K562 (cell line): Measurements from ENCODE around the gene LY6G5B. TPM values are rescaled to one million over a fixed set of nuclear protein-coding genes. Genes with fewer than 3 reads are reported as not detected.

ENCODE experiments used
- CBFB ChIP-seq: sonication (generic); formaldehyde crosslinking; IDR thresholded peaks from 2 replicates; pipeline ENCODE4 v1.4.0; 2020; ENCODE audit warnings: mild to moderate bottlenecking, missing genetic modification reagents
- EZH2 ChIP-seq: IDR thresholded peaks from 2 replicates; pipeline ENCODE4 v1.6.1; 2012; ENCODE audit warnings: low read depth, mild to moderate bottlenecking, inconsistent platforms, low read length, borderline replicate concordance
- FOXA1 ChIP-seq: fragments of 450-650 bp; IDR thresholded peaks from 2 replicates; pipeline ENCODE4 v1.6.1; 2016; ENCODE audit warnings: mild to moderate bottlenecking, borderline replicate concordance
- HCFC1 ChIP-seq: IDR thresholded peaks from 2 replicates; pipeline ENCODE4 v1.6.1; 2012; ENCODE audit warnings: low read depth, low read length, improper control_type of control experiment
- JUNB ChIP-seq: fragments of 450-650 bp; formaldehyde crosslinking; conservative IDR thresholded peaks from 2 replicates; pipeline ENCODE4 v1.4.0; 2020; ENCODE audit warnings: mild to moderate bottlenecking
- JUND ChIP-seq, 2 experiments: IDR thresholded peaks; 2 replicates in 1 of 2; 3 replicates in 1 of 2; pipeline ENCODE4 v1.6.1; 2011; ENCODE audit warnings: borderline replicate concordance in 2 of 2, low read depth in 2 of 2, low read length in 2 of 2, improper control_type of control experiment in 1 of 2, missing biosample characterization in 1 of 2, missing genetic modification characterization in 1 of 2, missing genetic modification reagents in 1 of 2
- KLF10 ChIP-seq: fragments of 250-450 bp; sonication (Bioruptor Pico); IDR thresholded peaks from 2 replicates; pipeline ENCODE4 v1.6.1; 2021; ENCODE audit warnings: matching md5 sums
- NR4A1 ChIP-seq, 2 experiments: fragments of 250-450 bp in 1 of 2; fragments of 450-650 bp in 1 of 2; sonication (Bioruptor Pico) in 1 of 2; IDR thresholded peaks; 2 replicates each; pipeline versions ENCODE4 v1.4.0 to v1.6.1; 2016 to 2020; ENCODE audit warnings: mild to moderate bottlenecking in 2 of 2, missing compliant biosample characterization in 1 of 2, missing genetic modification characterization in 1 of 2, moderate library complexity in 1 of 2
- RBM22 ChIP-seq: fragments of 200-400 bp; formaldehyde crosslinking; IDR thresholded peaks from 2 replicates; pipeline ENCODE4 v1.6.1; 2018; ENCODE audit warnings: low read length, low read depth; ENCODE audit not compliant: poor library complexity, severe bottlenecking
- SAP30 ChIP-seq: fragments of 200-600 bp; sonication (generic); IDR thresholded peaks from 2 replicates; pipeline ENCODE4 v1.6.1; 2012; ENCODE audit warnings: borderline replicate concordance, low read depth, mild to moderate bottlenecking, moderate library complexity, low read length, control low read depth, inconsistent platforms; ENCODE audit not compliant: insufficient read depth, poor library complexity, severe bottlenecking
- SPI1 ChIP-seq: IDR thresholded peaks from 2 replicates; pipeline ENCODE4 v1.6.1; 2011; ENCODE audit warnings: low read depth, low read length, control low read depth, borderline replicate concordance
- TEAD1 ChIP-seq, 2 experiments: fragments of 450-650 bp in 1 of 2; sonication (generic) in 1 of 2; formaldehyde crosslinking; IDR thresholded peaks; 2 replicates each; pipeline versions ENCODE4 v1.4.0 to v1.8.0; 2020 to 2022; ENCODE audit warnings: mild to moderate bottlenecking in 2 of 2, missing genetic modification reagents in 1 of 2
- ZNF23 ChIP-seq: fragments of 250-450 bp; sonication (Bioruptor Pico); IDR thresholded peaks from 2 replicates; pipeline ENCODE4 v1.4.0; 2020; ENCODE audit warnings: mild to moderate bottlenecking
- ZNF354B ChIP-seq: fragments of 250-450 bp; sonication (Bioruptor Pico); IDR thresholded peaks from 2 replicates; pipeline ENCODE4 v1.4.0; 2020
- ZNF408 ChIP-seq: fragments of 250-450 bp; sonication (Bioruptor Pico); IDR thresholded peaks from 2 replicates; pipeline ENCODE4 v1.4.0; 2020; ENCODE audit warnings: low read depth, mild to moderate bottlenecking, moderate library complexity
- ZNF76 ChIP-seq: fragments of 250-450 bp; sonication (Bioruptor Pico); IDR thresholded peaks from 2 replicates; pipeline ENCODE4 v1.4.0; 2020; ENCODE audit warnings: mild to moderate bottlenecking, moderate library complexity, borderline replicate concordance
- polyA plus RNA-seq, 8 experiments: library from polyadenylated mRNA; depleted of rRNA in 4 of 8; stranded (reverse) in 5 of 8; unstranded in 3 of 8; fragments of >200 nt; fragmentation: Nextera tagmentation in 2 of 8; fragmentation: Illumina TruSeq in 1 of 8; extraction: Ambion mirVana in 2 of 8; extraction: Trizol in 1 of 8; gene quantifications; 2 replicates each; pipeline versions ENCODE4 v1.2.1 to v1.2.3, GENCODE V29; 2011 to 2014; ENCODE audit warnings: inconsistent platforms in 1 of 8, missing spikeins in 1 of 8
- total RNA-seq, 7 experiments: library from RNA; depleted of rRNA in 6 of 7; stranded (reverse); fragments of >200 nt in 6 of 7; fragmentation: Illumina TruSeq in 2 of 7; extraction: Trizol in 2 of 7; gene quantifications; 2 replicates each; pipeline versions ENCODE4 v1.2.1 to v1.2.3, GENCODE V29; 2011 to 2021; ENCODE audit warnings: low replicate concordance in 1 of 7
- TF ChIP-seq, protein P1 (sequence below): fragments of 450-650 bp; IDR thresholded peaks from 2 replicates; pipeline ENCODE4 v1.6.1; 2017; ENCODE audit warnings: antibody characterized with exemption
- TF ChIP-seq, protein P2 (sequence below): fragments of 450-650 bp; IDR thresholded peaks from 2 replicates; pipeline ENCODE4 v1.6.1; 2016; ENCODE audit warnings: antibody characterized with exemption
- TF ChIP-seq, protein P3 (sequence below): fragments of 450-650 bp; formaldehyde crosslinking; IDR thresholded peaks from 2 replicates; pipeline ENCODE4 v1.4.0; 2022; ENCODE audit warnings: missing genetic modification characterization
- TF ChIP-seq, protein P4 (sequence below): fragments of 450-650 bp; formaldehyde crosslinking; IDR thresholded peaks from 2 replicates; pipeline ENCODE4 v1.4.0; 2020; ENCODE audit warnings: mild to moderate bottlenecking, mixed read lengths

The LY6G5B gene
- total and polyA plus RNA-seq, 9 of the 15 experiments (the other 6 are each of a cell fraction or from before 2014, with no cell fraction given): 6.0 to 27.0 (median 7.5) TPM

DNA sequence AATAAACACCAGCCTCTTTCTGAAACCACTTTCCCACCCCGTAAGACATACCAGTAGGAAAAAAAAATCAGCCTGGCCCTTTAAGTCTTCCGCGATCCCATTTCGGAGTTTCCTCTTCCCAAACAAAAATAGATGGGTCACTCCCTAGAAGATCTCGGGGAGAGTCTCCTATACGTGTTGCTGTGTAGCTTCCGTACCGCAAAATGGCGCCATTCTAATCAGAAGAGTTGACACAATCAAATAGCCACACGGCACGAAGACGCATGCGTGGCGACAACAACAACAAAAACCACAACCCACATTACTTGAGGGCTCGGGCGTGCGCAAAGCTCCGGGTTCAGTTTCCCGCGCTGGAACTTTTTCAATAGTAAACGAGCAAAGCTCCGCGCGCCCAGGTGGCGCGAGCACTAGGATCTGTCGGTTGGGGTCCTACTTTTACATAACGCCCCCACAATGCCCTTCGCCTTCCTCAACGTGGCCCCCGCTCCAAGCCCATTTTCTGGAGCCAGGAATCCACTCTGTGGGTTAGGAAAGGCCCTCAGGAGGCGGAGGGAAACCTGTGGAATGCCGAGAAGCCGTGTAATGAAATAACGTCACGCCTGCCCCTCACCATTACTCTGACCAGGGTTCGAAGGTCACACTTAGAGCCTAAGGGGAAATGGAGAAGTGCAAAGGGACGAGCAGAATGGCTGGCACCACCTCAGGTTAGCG lies 4.8 kb upstream of the LY6G5B start, which contains the start of gene GPANK1 (continued):
- TF ChIP-seq JUNB (CRISPR knock-in tag): no peak
- peak; percentile 98 for TF ChIP-seq CBFB
- peak; percentile 2 for TF ChIP-seq RBM22
- TF ChIP-seq FOXA1: no peak
- TF ChIP-seq, protein P1, sequence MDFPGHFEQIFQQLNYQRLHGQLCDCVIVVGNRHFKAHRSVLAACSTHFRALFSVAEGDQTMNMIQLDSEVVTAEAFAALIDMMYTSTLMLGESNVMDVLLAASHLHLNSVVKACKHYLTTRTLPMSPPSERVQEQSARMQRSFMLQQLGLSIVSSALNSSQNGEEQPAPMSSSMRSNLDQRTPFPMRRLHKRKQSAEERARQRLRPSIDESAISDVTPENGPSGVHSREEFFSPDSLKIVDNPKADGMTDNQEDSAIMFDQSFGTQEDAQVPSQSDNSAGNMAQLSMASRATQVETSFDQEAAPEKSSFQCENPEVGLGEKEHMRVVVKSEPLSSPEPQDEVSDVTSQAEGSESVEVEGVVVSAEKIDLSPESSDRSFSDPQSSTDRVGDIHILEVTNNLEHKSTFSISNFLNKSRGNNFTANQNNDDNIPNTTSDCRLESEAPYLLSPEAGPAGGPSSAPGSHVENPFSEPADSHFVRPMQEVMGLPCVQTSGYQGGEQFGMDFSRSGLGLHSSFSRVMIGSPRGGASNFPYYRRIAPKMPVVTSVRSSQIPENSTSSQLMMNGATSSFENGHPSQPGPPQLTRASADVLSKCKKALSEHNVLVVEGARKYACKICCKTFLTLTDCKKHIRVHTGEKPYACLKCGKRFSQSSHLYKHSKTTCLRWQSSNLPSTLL: no peak
- 0 out of 2 replicates have a peak, but pooled peaks have one; percentile 62 for TF ChIP-seq JUND (IDR thresholded peaks at IDR 0.05; ENCODE audit: borderline replicate concordance, low read depth, low read length)
- peak; percentile 78; the same call in 2 of the 3 replicates for TF ChIP-seq JUND (tag; IDR thresholded peaks at IDR 0.05; ENCODE audit: borderline replicate concordance, low read depth, low read length)
- TF ChIP-seq ZNF408: no peak
- TF ChIP-seq, protein P2, sequence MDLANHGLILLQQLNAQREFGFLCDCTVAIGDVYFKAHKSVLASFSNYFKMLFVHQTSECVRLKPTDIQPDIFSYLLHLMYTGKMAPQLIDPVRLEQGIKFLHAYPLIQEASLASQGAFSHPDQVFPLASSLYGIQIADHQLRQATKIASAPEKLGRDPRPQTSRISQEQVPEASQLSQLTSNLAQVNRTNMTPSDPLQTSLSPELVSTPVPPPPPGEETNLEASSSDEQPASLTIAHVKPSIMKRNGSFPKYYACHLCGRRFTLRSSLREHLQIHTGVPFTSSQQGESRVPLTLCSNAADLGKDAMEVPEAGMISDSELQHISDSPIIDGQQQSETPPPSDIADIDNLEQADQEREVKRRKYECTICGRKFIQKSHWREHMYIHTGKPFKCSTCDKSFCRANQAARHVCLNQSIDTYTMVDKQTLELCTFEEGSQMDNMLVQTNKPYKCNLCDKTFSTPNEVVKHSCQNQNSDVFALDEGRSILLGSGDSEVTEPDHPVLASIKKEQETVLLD: peak; percentile 95
- TF ChIP-seq, protein P3, sequence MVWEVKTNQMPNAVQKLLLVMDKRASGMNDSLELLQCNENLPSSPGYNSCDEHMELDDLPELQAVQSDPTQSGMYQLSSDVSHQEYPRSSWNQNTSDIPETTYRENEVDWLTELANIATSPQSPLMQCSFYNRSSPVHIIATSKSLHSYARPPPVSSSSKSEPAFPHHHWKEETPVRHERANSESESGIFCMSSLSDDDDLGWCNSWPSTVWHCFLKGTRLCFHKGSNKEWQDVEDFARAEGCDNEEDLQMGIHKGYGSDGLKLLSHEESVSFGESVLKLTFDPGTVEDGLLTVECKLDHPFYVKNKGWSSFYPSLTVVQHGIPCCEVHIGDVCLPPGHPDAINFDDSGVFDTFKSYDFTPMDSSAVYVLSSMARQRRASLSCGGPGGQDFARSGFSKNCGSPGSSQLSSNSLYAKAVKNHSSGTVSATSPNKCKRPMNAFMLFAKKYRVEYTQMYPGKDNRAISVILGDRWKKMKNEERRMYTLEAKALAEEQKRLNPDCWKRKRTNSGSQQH (CRISPR knock-in tag): peak; percentile 62
- TF ChIP-seq, protein P4, sequence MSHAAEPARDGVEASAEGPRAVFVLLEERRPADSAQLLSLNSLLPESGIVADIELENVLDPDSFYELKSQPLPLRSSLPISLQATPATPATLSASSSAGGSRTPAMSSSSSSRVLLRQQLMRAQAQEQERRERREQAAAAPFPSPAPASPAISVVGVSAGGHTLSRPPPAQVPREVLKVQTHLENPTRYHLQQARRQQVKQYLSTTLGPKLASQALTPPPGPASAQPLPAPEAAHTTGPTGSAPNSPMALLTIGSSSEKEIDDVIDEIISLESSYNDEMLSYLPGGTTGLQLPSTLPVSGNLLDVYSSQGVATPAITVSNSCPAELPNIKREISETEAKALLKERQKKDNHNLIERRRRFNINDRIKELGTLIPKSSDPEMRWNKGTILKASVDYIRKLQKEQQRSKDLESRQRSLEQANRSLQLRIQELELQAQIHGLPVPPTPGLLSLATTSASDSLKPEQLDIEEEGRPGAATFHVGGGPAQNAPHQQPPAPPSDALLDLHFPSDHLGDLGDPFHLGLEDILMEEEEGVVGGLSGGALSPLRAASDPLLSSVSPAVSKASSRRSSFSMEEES (CRISPR knock-in tag): no peak
- TF ChIP-seq EZH2: no peak
- no peak for TF ChIP-seq ZNF76 (CRISPR knock-in tag)
- TF ChIP-seq KLF10: no peak; the same call in 1 of the 2 replicates
- TF ChIP-seq ZNF23 (CRISPR knock-in tag): no peak
- TF ChIP-seq ZNF354B (CRISPR knock-in tag): no peak
- TF ChIP-seq TEAD1 (CRISPR knock-in tag; IDR thresholded peaks at IDR 0.05): peak; percentile 69 to 76; a peak in 1 of 4 replicates
- TF ChIP-seq SPI1: peak; percentile 96
- no peak for TF ChIP-seq SAP30
- TF ChIP-seq NR4A1 (CRISPR knock-in tag; IDR thresholded peaks at IDR 0.05): peak; percentile 28; the same call in 1 of the 2 replicates
- peak; percentile 67; the same call in 1 of the 2 replicates for TF ChIP-seq NR4A1 (tag; IDR thresholded peaks at IDR 0.05)
- TF ChIP-seq HCFC1: peak; percentile 80
